K562 (cell line): ENCODE results near the gene TGFBR3L.

Source experiments
- EHMT2 ChIP-seq: fragments of 450-650 bp; IDR thresholded peaks from 2 replicates; pipeline ENCODE4 v1.6.1; 2018; ENCODE audit warnings: antibody characterized with exemption
- MAZ ChIP-seq, 2 experiments: fragments of 450-650 bp in 1 of 2; sonication (generic) in 1 of 2; formaldehyde crosslinking; IDR thresholded peaks in 1 of 2; conservative IDR thresholded peaks in 1 of 2; 2 replicates each; pipeline versions ENCODE4 v1.4.0 to v1.5.0; 2020; ENCODE audit warnings: mild to moderate bottlenecking in 1 of 2, missing genetic modification reagents in 1 of 2
- RHOXF2B ChIP-seq: fragments of 250-450 bp; sonication (Bioruptor Pico); conservative IDR thresholded peaks from 2 replicates; pipeline ENCODE4 v1.5.1; 2021
- SNRNP70 ChIP-seq: fragments of 200-400 bp; formaldehyde crosslinking; optimal IDR thresholded peaks from 2 replicates; pipeline ENCODE3; 2017; ENCODE audit warnings: low read depth, low read length
- SP1 ChIP-seq: sonication (generic); formaldehyde crosslinking; IDR thresholded peaks from 2 replicates; pipeline ENCODE4 v1.8.1; 2022; ENCODE audit warnings: mild to moderate bottlenecking, missing genetic modification reagents
- ZBTB1 ChIP-seq: sonication (generic); formaldehyde crosslinking; IDR thresholded peaks from 2 replicates; pipeline ENCODE4 v1.8.1; 2023; ENCODE audit warnings: missing genetic modification reagents, low read depth, mild to moderate bottlenecking, borderline replicate concordance
- ZEB2 ChIP-seq: fragments of 450-650 bp; IDR thresholded peaks from 2 replicates; pipeline ENCODE4 v1.6.1; 2016
- ZKSCAN8 ChIP-seq: fragments of 200-800 bp; sonication (Bioruptor generic); IDR thresholded peaks from 2 replicates; pipeline ENCODE4 v1.6.1; 2016; ENCODE audit warnings: missing genetic modification characterization, missing compliant biosample characterization
- ZNF561 ChIP-seq: fragments of 450-650 bp; formaldehyde crosslinking; conservative IDR thresholded peaks from 2 replicates; pipeline ENCODE4 v1.4.0; 2020; ENCODE audit warnings: mild to moderate bottlenecking, moderate library complexity
- TF ChIP-seq, protein P1 (sequence below): fragments of 250-450 bp; sonication (Bioruptor Pico); IDR thresholded peaks from 2 replicates; pipeline ENCODE4 v1.8.0; 2022; ENCODE audit warnings: moderate library complexity, mild to moderate bottlenecking, inconsistent platforms
- TF ChIP-seq, protein P2 (sequence below), 2 experiments: fragments of 250-450 bp in 1 of 2; fragments of 450-650 bp in 1 of 2; sonication (Bioruptor Pico) in 1 of 2; IDR thresholded peaks; 2 replicates each; pipeline versions ENCODE4 v1.6.1 to v1.8.0; 2016 to 2021; ENCODE audit warnings: mild to moderate bottlenecking in 2 of 2, moderate library complexity in 2 of 2, missing compliant biosample characterization in 1 of 2, missing genetic modification characterization in 1 of 2
- TF ChIP-seq, protein P3 (sequence below): sonication (generic); formaldehyde crosslinking; IDR thresholded peaks from 2 replicates; pipeline ENCODE4 v1.8.0; 2022; ENCODE audit warnings: mild to moderate bottlenecking, low read depth, missing genetic modification reagents

DNA sequence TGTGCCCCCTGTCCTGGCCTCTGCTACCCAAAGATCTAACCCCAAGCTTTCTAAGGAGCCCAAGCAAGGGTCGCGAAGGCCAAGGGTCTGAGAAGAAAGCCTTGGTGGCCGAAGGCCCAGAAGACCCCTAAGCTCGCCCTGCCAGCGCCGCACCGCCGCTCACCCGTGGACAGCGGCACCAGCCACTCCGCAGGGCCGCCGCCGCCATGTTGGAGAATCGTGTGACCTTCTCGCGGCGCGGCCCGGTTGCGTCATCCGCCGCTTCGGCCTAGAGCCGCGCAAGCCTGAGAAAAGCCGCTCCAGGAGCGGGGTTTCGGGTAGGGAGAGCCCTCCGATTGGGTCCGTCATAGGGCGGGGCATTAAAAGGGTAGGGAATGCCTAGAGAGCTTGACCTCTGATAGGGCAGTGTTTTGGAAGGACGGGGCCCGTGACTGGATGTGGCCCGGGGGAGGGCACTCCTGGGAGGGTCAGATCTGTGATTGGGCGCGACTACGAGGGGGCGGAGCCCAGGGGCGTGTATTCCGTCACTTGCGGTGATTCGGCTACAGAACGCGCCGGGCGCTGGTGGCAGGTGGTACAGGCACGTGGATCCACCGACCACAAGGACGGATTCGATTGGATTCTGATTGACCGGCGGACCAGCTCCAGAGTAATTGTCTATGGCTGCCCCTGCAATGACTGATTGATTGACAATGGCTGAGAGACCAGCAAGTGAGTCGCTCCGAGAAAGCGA is 29.0 kb downstream of the TGFBR3L start, which contains the start of gene TIMM44:
- TF ChIP-seq ZNF561 (CRISPR knock-in tag): no peak
- peak; percentile 93; the same call in 1 of the 2 replicates for TF ChIP-seq SP1 (CRISPR knock-in tag)
- TF ChIP-seq ZBTB1: no peak
- TF ChIP-seq RHOXF2B: no peak
- TF ChIP-seq SNRNP70: no peak
- TF ChIP-seq, protein P1, sequence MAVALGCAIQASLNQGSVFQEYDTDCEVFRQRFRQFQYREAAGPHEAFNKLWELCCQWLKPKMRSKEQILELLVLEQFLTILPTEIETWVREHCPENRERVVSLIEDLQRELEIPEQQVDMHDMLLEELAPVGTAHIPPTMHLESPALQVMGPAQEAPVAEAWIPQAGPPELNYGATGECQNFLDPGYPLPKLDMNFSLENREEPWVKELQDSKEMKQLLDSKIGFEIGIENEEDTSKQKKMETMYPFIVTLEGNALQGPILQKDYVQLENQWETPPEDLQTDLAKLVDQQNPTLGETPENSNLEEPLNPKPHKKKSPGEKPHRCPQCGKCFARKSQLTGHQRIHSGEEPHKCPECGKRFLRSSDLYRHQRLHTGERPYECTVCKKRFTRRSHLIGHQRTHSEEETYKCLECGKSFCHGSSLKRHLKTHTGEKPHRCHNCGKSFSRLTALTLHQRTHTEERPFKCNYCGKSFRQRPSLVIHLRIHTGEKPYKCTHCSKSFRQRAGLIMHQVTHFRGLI: no peak
- TF ChIP-seq, protein P2, sequence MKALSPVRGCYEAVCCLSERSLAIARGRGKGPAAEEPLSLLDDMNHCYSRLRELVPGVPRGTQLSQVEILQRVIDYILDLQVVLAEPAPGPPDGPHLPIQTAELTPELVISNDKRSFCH (CRISPR knock-in tag; IDR thresholded peaks at IDR 0.05): no peak
- TF ChIP-seq, protein P2 (tag; IDR thresholded peaks at IDR 0.05): peak; percentile 90
- no peak for TF ChIP-seq EHMT2
- TF ChIP-seq, protein P3, sequence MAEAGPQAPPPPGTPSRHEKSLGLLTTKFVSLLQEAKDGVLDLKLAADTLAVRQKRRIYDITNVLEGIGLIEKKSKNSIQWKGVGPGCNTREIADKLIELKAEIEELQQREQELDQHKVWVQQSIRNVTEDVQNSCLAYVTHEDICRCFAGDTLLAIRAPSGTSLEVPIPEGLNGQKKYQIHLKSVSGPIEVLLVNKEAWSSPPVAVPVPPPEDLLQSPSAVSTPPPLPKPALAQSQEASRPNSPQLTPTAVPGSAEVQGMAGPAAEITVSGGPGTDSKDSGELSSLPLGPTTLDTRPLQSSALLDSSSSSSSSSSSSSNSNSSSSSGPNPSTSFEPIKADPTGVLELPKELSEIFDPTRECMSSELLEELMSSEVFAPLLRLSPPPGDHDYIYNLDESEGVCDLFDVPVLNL (CRISPR knock-in tag): 0 out of 2 replicates have a peak, but pooled peaks have one; percentile 29
- peak; percentile 40 to 69; a peak in 3 of 4 replicates for TF ChIP-seq MAZ (CRISPR knock-in tag; conservative IDR thresholded peaks at IDR 0.05 in 1 of 2, IDR thresholded peaks at IDR 0.05 in 1 of 2)
- TF ChIP-seq ZEB2: no peak
- TF ChIP-seq ZKSCAN8 (CRISPR knock-in tag): no peak
